ENCODE data around the gene DCD. TPM values are rescaled to one million over a fixed set of nuclear protein-coding genes. Genes with fewer than 3 reads are reported as not detected.

The DCD gene
- total and polyA plus RNA-seq, 10 of the 15 experiments (the other 5 are each of a cell fraction or from before 2014, with no cell fraction given): not detected

DNA sequence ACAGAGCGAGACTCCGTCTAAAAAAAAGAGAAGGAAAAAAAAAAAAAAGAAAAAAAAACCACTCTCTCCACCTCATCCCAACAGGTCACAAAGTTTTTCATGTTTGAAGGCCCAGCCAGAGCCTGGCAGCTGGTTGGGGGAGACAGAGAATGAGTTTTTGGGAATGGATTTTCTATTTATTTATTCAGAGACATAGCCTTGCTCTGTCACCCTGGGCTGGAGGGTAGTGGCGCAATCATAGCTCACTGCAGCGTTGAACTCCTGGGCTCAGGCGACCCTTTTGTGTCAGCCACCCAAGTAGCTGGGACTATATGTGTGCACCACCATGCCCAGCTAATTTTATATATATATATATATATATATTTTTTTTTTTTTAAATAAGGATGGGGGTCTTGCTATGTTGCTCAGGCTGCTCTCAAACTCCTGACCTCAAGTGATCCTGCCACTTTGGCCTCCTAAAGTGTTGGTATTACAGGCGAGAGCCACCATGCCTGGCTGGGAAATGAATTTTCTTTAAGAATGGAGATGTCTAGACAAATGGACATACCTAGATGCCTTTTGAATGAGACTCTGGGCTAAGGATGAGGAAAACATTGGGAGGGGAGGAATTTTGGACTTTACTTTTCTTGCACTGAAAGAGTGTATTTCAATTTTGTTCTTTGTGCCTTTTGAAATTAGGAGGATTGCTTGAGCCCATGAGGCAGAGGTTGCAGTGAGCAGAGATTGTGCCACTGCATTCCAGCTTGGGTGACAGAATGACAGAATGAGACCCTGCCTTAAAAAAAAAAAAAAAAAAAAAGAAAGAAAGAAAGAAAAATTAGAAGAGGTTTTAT lies 42.8 kb downstream of the DCD start:
- CTCF ChIA-PET: interaction anchor here (1.3 to 6.3 kb wide), 5 partner anchors 9 to 53 kb away, joined by 3 to 45 read pairs (median 14); no protein-coding TSS in a partner anchor
- POLR2A ChIA-PET: interaction anchor here (0.6 to 0.7 kb wide), 4 partner anchors 10 to 270 kb away, joined by 3 to 7 read pairs (median 4); no protein-coding TSS in a partner anchor
- SMC1A ChIA-PET (ENCODE audit: uncharacterized antibody, unreplicated experiment): no interaction called here
- TF ChIP-seq, protein P1, sequence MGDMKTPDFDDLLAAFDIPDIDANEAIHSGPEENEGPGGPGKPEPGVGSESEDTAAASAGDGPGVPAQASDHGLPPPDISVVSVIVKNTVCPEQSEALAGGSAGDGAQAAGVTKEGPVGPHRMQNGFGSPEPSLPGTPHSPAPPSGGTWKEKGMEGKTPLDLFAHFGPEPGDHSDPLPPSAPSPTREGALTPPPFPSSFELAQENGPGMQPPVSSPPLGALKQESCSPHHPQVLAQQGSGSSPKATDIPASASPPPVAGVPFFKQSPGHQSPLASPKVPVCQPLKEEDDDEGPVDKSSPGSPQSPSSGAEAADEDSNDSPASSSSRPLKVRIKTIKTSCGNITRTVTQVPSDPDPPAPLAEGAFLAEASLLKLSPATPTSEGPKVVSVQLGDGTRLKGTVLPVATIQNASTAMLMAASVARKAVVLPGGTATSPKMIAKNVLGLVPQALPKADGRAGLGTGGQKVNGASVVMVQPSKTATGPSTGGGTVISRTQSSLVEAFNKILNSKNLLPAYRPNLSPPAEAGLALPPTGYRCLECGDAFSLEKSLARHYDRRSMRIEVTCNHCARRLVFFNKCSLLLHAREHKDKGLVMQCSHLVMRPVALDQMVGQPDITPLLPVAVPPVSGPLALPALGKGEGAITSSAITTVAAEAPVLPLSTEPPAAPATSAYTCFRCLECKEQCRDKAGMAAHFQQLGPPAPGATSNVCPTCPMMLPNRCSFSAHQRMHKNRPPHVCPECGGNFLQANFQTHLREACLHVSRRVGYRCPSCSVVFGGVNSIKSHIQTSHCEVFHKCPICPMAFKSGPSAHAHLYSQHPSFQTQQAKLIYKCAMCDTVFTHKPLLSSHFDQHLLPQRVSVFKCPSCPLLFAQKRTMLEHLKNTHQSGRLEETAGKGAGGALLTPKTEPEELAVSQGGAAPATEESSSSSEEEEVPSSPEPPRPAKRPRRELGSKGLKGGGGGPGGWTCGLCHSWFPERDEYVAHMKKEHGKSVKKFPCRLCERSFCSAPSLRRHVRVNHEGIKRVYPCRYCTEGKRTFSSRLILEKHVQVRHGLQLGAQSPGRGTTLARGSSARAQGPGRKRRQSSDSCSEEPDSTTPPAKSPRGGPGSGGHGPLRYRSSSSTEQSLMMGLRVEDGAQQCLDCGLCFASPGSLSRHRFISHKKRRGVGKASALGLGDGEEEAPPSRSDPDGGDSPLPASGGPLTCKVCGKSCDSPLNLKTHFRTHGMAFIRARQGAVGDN (IDR thresholded peaks at IDR 0.05): no peak
- TF ChIP-seq YY1 (IDR thresholded peaks at IDR 0.05; ENCODE audit: low read depth, low read length) (no peak), WRNIP1 (IDR thresholded peaks at IDR 0.05; ENCODE audit: borderline replicate concordance, low read depth, low read length) (no peak), POLR2AphosphoS2 (IDR thresholded peaks at IDR 0.05; ENCODE audit: low read depth, low read length) (no peak), RELB (IDR thresholded peaks at IDR 0.05; ENCODE audit: low read depth) (no peak), CHD4 (IDR thresholded peaks at IDR 0.05) (no peak), BCL3 (IDR thresholded peaks at IDR 0.05; ENCODE audit: borderline replicate concordance, insufficient read depth, low read depth, low read length, poor library complexity, severe bottlenecking) (no peak), CHD1 (IDR thresholded peaks at IDR 0.05; ENCODE audit: low read depth, low read length) (no peak), BACH1 (IDR thresholded peaks at IDR 0.05; ENCODE audit: borderline replicate concordance) (no peak), GATAD2B (conservative IDR thresholded peaks at IDR 0.05; ENCODE audit: low read depth) (no peak), CBFB (IDR thresholded peaks at IDR 0.05; ENCODE audit: low read depth) (no peak), SPI1 (IDR thresholded peaks at IDR 0.05; ENCODE audit: borderline replicate concordance, insufficient read depth, low read depth, low read length) (no peak), EGR1 (IDR thresholded peaks at IDR 0.05; ENCODE audit: borderline replicate concordance in 1 of 2, low read depth in 2 of 2, low read length in 2 of 2) (no peak)

More for the DNA sequence above, 42.8 kb downstream of the DCD start:
- 47% methylated on average over 4 of the region's 6 CpGs for WGBS (ENCODE audit: insufficient coverage, insufficient replicate concordance, low lambda C conversion rate, missing lambda C conversion rate)
- in situ Hi-C loops (cut with MboI) (no loop called here), intact Hi-C loops (cut with micrococcal nuclease; ENCODE audit: unreplicated experiment) (no loop called here)
- H4K20me1 ChIP-seq (ENCODE audit: control insufficient read depth, insufficient read depth): no peaks in the 10 kb centered on the region
- RAD21 ChIA-PET (ENCODE audit: unreplicated experiment): no interaction called here
- no peak overlapping the region for H3K27ac ChIP-seq (ENCODE audit: control insufficient read depth, insufficient read depth)
- H3K79me2 ChIP-seq (ENCODE audit: control insufficient read depth, insufficient read depth, low read length): no peaks in the 10 kb centered on the region
- no peak for FAIRE-seq
- no peaks in the 10 kb centered on the region for H3K9me3 ChIP-seq (replicated peaks; ENCODE audit: control insufficient read depth, insufficient read depth, low read length)
- peaks cover 0 to 1% of the 10 kb centered on the region in 2 experiments; a peak in 2 of 4 replicates for H3K27me3 ChIP-seq (replicated peaks in 1 of 2; ENCODE audit: control insufficient read depth in 2 of 2, insufficient read depth in 2 of 2, low read length in 1 of 2)
- H3K4me2 ChIP-seq (ENCODE audit: control insufficient read depth, insufficient read depth): no peak overlapping the region
- ATAC-seq: no peak
- no TSS peak for BruUV-seq (replicated peaks)
- H3K4me3 ChIP-seq: no peak overlapping the region
- no peaks in the 10 kb centered on the region for H3K36me3 ChIP-seq (ENCODE audit: control insufficient read depth in 2 of 2, insufficient read depth in 2 of 2, low read length in 1 of 2)
- no peak for DNase-seq (ENCODE audit: low read depth, low spot score)
- H2AFZ ChIP-seq (ENCODE audit: control insufficient read depth, low read depth, low read length): no peak overlapping the region
- no peak overlapping the region for H3K9ac ChIP-seq (ENCODE audit: control insufficient read depth, insufficient read depth, low read length)
- no peaks in the 10 kb centered on the region for H3K4me1 ChIP-seq (ENCODE audit: control insufficient read depth, insufficient read depth, low read length)
